Umbilical cord (tissue), 2 donors: ENCODE measurements around the gene MSX1. TPM values are rescaled to one million over a fixed set of nuclear protein-coding genes. Genes with fewer than 3 reads are reported as not detected.

ENCODE experiments used
- DNase-seq: peaks from one replicate; pipeline ENCODE4 v3.0.0-alpha.2; 2015; ENCODE audit warnings: low spot score
- total RNA-seq: library from RNA; depleted of rRNA; stranded (reverse); fragments of >200 nt; gene quantifications from one replicate; pipeline ENCODE4 v1.2.3, GENCODE V29; 2014; ENCODE audit warnings: low replicate concordance; ENCODE audit not compliant: insufficient read depth

Gene MSX1
- total RNA-seq, 1 donor from 2014 or later, result 14.0 TPM

DNA sequence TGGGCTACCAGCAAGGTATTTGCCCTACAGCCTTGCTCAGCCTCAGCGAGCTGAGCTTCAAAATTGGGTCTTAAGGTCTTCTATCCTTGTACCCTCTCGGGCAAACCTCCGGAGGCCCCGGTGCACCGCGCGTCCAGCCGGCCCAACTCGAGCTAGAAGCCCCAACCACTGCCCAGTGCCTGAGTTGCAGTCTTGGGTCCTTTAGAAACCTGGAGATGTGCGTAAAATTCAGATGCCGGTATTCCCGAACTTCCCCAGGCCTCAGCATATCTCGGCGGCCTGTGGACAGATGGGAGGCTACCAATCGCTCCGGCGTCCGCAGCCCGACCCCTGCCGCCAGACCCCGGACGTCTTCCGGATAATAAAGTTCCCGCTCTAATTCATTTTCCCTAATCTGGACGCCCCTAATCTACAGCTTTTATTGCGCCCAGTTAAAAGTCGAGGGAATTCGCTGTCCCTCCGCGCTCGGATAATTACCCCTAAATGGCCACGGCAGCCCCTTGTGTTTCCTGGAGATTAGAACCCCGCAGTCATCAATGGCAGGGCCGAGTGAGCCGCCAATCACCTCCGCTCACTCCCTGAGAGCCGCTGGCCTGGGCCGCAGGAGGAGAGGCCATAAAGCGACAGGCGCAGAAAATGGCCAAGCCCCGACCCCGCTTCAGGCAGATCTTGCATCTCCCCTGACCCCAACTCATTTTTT, 1.5 kb upstream of the MSX1 start:
- no peak for DNase-seq

DNA sequence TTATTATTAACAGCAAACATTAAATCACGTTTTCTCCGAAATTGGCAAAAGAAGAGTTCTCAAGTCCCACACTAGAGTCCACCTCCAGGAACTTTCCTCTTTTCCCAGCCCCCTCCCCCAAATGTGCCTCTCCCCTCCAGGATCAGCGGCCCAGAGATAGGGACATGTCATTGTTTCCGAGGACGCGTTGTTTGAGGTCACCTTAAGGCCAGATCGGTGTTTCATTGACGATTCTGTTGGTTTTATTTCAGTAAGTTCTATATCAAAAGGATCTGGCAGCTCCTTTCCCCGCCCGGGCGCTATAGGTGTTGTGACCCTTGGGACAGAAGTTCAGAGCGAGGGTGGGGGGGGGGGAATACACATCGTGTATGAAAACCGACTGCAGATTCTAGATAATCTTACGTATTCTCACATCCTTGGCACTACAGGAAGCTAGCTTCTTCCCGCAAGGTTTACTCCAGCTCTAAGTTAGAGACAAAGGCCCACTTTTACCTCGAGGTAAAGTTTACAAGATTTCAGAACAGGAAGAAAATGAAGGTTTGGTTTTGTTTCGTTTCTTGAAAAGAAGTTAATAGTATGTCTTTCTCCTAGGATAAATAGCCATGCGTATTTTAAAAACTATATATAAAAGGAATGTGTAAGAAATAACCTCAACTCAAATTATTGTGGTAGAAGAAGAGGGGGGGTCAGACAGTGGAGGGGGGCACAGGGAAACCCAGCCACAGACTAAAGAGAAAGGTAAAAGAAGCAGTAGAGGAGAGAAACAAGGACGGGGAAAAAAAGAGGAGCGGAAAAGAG, 739 bp upstream of the MSX1 start:
- no peak for DNase-seq

DNA sequence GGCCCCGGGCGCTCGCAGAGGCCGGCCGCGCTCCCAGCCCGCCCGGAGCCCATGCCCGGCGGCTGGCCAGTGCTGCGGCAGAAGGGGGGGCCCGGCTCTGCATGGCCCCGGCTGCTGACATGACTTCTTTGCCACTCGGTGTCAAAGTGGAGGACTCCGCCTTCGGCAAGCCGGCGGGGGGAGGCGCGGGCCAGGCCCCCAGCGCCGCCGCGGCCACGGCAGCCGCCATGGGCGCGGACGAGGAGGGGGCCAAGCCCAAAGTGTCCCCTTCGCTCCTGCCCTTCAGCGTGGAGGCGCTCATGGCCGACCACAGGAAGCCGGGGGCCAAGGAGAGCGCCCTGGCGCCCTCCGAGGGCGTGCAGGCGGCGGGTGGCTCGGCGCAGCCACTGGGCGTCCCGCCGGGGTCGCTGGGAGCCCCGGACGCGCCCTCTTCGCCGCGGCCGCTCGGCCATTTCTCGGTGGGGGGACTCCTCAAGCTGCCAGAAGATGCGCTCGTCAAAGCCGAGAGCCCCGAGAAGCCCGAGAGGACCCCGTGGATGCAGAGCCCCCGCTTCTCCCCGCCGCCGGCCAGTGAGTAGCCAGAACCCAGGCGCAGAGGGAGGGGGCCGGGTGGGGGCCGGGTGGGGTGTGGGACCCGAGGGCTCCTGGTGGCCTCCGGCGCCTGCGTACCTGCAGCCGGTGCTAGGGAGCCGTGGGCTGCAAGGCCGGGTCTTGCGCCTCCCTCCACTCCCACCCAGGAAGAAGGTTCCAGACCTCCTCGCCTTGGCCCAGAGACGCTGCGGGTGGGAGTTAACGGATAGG, 534 bp downstream of the MSX1 start:
- DNase-seq, result no peak

DNA sequence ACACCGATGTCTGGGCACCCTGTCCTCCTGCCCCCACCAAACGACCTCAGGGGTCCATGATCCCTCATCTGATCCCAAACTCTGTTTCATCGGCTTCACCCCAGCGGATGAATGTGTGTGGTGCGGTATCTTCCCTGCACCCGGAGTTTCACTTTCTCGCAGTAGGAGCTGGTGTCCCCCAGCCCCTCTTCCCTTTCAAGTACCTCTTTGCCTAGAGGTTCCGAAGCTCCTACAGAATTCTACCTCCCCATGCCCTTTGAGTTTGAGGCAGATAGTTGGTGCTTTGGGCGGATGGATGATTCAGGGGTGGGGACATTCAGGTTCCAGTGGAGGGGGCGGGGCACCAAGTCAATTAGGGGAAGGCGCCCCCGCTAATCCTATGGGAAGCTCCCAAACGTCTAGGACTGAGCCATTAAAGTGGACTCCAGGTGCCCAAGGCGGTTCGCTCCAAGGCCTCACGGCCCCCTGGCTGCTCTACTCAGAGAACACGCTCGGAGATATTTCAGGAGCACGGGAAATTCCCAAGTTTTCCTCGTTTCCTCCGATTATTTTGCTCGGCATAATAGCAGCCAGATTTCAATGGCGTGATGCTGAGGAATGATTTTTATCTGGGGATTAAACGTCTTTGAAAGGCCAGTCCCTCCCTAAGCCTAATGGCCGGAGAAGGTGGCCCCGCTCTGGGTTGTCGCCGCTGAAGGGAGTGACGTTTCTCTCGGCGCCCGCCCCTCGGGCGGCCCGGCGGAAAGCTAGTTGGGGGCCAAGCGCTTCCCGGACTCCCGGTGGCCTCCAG, 1.3 kb downstream of the MSX1 start:
- DNase-seq, result peak; percentile 45

DNA sequence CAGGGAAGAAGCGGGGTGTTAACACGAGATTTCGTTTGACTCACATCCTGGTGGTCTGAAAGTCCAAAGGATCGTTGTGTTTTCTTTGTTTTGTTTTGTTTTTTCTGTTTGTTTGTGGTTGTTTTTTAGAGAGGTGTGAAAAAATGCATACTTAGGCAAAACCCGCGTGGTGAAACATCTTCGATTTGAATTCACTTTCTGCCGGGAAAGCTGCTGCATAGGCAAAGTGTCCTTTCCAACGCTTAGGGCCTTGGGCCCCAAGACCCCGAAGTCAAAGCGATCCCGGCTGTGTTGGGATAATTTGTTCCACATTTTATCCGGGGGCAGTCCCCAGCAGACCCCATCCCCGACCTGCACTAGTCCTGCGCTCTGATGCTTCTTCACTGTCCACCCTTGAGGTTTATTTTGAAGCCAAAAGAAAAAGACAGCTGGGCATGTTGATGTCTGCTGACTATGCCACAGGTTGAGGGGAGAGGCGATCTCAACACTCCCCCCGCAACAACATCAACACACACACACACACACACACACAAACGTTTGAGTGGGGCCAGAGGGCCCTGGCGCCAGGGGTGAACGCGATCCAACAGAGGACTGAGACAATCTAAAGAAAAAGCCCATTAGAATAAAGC, 2.0 kb downstream of the MSX1 start:
- DNase-seq, result no peak

DNA sequence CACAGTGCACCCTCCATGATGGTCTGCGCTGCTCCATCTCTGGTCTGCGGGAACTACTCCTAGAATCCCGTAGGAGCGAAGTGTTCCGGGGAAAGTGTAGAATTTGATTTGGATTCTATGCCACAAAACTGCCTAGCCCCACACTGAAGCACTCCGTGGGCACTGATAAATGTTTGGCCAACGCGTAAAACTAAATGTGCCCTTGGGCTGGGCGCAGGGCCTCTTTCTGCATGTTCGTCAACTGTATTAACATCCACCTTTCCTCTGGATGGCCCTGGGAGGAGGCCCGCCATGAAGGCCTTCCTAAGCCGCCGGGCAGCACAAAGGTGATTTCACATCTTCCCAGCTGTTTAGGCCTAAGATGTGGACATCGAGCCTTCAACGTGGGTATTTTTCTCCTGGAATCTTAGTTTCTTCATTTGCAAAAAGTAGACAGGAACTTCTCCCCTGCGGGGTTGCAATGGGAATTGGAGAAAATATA, 2.6 kb downstream of the MSX1 start:
- no peak for DNase-seq

DNA sequence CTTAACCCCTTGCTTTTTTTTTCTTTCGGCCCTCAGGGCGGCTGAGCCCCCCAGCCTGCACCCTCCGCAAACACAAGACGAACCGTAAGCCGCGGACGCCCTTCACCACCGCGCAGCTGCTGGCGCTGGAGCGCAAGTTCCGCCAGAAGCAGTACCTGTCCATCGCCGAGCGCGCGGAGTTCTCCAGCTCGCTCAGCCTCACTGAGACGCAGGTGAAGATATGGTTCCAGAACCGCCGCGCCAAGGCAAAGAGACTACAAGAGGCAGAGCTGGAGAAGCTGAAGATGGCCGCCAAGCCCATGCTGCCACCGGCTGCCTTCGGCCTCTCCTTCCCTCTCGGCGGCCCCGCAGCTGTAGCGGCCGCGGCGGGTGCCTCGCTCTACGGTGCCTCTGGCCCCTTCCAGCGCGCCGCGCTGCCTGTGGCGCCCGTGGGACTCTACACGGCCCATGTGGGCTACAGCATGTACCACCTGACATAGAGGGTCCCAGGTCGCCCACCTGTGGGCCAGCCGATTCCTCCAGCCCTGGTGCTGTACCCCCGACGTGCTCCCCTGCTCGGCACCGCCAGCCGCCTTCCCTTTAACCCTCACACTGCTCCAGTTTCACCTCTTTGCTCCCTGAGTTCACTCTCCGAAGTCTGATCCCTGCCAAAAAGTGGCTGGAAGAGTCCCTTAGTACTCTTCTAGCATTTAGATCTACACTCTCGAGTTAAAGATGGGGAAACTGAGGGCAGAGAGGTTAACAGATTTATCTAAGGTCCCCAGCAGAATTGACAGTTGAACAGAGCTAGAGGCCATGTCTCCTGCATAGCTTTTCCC, 3.4 kb downstream of the MSX1 start:
- no peak for DNase-seq

DNA sequence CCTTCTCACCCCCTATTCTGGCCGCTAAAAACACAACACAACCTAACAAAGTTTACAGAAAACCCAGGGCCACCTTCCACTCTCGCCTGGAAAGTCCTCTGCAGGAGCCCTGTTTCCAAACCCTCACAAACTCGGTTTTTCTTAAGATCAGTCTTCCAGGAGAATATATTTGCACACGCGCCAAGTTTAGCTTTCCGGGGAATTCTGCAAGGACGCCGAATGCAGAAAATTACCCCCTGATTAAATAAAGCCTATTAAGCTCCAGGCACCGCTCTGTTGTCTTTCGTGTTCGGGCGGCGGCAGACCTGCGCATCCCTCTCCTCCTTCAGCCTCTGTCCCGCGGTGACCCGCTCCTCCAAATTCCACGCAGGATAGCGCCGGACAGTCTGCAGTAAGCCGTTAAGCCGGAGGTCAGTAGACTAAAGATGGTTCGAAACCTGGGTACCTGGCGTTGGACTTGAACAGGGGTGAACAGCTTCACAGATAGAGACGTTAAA, 5.0 kb downstream of the MSX1 start:
- DNase-seq, result no peak

DNA sequence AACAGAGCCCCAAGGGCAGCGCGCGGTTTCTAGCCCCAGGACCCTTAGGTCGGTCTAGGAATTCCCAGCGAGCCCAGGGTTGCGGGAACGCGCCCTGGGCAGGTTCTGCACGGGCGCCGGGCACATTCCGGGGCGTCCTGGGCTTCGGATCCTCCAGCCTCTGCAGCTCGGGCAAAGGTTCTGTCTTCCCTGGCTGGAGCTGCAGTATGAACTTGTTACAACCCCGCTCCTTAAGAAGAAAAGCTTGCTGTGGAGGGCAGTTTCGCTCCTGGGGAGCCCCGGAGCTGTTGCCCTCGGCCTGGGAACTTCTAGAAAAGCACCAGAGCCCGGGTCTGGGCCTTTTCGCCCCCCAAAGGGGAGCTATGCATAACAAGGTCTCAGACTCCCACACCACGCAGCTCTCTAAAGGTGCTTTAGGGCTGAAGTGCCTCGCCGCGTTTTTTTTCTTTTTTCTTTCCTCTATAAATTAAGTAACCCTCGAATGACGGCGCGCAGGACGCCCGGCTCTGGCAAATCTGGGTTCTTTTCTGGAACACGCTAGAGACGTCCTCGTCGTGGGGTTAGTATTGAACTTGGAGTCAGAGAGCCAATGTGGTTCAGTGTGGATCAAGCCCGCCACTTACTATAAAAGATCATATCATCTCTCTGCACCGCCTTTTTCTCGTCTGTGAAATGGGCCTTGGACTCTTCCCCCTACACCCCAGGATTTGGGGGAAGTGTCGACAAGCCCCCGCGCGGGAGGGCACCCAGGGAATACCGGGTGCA, 5.7 kb downstream of the MSX1 start:
- DNase-seq, result no peak

DNA sequence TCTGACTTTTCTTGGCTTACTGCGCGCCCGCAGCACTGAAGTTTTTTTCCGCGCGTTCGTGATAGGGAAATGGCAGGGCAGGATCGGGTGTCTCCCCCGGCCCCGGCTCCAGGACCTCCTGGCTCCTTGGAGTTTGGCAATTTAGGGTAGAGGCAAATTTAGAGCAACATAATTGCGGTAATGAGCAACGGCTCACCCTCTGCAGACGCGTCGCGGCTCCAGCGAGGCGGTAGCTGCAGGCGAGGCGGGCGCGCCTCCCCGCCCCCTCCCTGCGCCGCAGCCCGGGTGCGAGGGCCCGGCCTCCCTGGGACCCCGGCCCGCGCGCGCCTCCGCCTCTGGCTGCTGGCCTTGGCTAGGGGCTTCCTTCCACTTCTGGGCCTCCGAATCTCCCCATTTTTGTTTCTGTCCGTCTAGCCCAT, 6.2 kb downstream of the MSX1 start:
- no peak for DNase-seq

DNA sequence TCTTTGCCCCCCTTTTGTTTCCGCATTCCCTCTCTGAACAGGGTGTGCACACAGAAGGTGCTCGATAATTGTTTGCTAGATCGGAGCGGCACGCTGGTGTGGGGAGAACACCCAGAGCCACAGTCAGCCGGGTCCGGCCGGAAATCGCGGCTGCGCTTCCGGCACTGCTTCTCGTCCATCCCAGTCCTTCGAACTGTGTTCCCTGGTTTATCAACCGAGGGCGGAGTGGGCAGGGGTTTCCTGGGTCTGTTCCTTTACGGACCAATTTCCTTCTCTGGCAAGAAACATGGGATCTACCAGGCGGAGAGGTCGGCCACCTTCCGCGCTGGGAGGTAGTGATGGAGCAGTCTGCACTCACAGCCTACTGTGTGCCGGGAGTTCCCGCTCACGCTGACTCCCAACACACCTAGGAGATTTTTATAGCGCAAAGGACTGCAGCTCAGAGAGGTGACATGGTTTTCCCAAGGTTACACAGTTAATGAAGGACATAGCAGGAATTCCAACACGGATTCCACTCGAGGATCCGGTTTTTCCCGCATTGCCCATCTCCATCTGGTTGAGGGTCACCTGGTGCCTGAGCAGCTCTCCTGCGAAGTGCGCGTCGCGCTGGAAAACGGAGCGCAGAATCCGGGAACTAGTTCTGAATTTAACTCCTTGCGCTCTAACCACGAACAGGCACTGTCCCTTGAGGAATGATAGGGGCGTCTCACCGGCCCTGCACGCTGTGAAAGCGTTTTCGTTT, 6.8 kb downstream of the MSX1 start:
- no peak for DNase-seq

DNA sequence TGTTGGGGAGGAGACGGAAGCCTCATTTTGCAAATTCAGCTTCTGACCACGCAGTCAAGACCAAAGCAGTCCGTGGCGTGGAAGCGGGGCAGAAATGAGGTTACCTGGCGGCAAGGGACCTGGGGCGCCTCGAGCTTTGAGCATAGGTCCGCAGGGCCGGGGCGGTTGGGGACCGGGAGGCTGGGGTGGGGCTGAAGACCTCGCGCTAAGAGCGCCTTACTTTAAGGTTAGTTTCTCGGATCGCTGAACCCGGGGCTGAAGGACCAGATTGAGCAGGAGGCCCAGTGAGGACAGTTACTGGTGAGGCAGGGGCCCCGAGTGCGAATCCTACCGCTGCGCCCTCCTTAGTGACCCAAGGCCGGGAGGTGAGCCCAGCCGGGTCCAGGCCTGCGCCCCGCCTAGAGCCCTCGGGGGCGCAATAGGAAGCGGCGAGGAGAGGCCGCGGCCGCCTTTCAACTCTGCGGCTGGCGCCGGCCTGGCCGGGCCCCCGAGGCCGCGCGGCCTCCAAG, 7.5 kb downstream of the MSX1 start:
- DNase-seq, result no peak

DNA sequence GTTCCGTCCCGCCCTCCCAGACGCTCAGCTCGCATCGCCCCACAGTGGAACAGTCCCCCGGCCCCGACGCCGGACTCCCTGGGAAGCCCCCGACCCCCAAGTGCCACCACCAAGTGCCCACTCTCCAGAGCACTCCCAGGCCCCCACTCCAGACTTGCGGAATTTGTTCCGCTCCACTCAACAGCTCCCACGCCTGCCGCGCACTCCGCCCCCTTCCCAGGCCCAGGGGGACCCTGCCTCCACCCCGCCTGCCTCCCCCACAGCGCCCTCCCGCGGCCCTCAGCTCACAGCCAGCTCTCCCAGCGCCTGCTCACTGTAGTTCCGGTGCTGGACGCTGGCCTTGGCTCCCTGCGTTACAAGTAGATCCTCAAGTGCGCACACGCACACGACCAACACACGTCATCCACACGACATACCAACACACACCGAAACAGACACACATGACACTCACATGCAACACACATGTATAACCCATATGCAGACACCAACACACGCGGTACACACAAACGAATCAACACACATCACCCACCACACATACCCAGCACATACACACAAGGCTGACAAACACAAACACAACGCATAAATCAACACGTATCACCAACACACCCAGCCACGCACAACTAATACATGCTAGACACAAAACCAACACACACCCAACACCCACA, 8.0 kb downstream of the MSX1 start:
- peak; percentile 55 for DNase-seq

DNA sequence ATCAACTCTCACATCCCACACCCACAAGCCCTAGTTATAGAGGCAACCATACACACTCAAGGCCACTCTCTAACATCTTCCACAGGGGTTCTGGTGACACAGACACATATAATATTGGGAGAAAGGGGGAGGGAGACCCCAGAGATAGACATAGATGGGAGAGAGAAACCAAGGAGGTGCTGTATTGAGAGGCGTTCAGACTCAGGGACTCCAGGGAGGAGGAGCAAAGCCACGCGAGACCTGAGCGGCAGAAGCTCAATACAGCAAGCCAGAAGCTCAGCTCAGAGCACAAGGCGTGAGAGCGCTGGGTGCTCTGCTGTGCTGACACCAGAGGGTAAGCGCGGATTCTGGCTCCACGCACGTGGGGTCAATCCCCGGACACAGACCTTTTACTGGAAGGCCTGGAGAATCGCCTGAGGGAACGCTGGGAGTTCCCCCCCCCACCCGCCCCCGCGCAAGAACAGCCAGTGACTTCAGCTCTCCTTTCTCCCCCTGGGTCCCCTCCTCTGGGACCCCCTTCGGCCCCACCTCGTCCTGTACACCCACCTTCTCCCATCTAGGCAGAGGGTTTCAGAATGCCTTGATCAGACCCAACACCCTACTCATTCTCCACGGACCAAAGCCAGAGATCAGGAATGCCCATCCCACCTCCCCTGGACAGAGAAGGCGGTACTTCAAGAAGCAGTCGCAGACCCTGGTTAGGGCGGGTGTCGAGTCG, 8.7 kb downstream of the MSX1 start:
- DNase-seq, result peak; percentile 50

DNA sequence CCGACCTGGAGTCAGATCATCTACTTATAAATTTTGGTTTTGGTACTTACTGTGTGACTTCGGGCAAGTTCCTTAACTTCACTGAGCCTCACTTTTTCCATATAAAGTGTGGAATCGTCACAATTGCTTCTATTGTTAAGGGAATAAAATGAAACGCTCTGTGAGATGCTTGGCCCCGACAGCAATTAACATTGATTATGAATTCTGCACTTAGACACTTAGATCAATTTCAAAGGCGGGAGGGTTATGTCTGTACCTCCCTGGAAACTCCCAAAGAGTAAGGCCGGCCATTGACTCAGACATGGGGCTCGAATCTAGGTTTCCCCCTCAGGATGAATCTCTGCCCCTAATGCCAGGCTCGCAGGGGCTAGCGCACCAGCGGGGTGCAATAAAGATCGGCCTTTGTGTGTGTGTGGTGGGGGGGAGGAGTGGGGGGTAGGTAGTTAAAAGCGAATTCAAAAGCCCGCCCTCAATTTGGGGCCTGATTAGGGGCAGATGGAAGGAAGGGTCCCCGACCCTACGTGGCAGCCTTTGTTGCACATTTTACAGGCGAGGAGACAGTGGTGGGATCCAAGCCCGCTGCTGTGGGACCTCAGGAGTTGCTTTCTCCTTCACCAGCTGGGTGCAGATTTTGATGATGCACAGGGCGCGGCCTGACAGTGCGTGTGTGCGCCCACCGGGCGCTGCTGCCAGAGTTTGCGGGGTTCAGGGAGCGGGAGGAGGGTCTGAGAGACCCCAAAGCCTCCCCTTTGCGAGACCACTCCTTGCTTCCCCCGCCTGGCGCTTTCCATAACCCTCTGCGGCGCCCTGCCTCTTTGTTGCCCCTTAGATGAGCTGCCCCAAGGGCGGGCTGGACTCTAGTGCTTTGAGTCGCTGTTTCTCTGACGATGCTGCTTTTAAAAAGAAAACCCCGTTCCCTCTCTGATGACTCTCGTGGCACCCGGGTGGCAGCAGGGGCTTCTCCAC, 9.6 kb downstream of the MSX1 start:
- DNase-seq, result no peak
